Keratinocyte (primary cell): ENCODE data around the gene ACMSD.

Experiments used
- CTCF ChIP-seq, 3 experiments: IDR thresholded peaks in 1 of 3; conservative IDR thresholded peaks in 1 of 3; optimal IDR thresholded peaks in 1 of 3; 2 replicates in 2 of 3; 3 replicates in 1 of 3; pipeline versions ENCODE3 to v1.5.1; 2011; ENCODE audit warnings: low read length in 3 of 3, mild to moderate bottlenecking in 3 of 3, moderate library complexity in 2 of 3, control low read depth in 1 of 3, inconsistent platforms in 1 of 3; ENCODE audit not compliant: insufficient read depth in 2 of 3; ENCODE audit errors: extremely low read depth in 1 of 3
- EZH2 ChIP-seq: IDR thresholded peaks from one replicate; pipeline ENCODE4 v1.6.1; 2012; ENCODE audit warnings: inconsistent platforms, mild to moderate bottlenecking, low read length, moderate library complexity

GRCh38 chr2:134858245-134858644, 19.8 kb downstream of the ACMSD start:
- TF ChIP-seq CTCF (optimal IDR thresholded peaks at IDR 0.05 in 1 of 3, IDR thresholded peaks at IDR 0.05 in 1 of 3, conservative IDR thresholded peaks at IDR 0.05 in 1 of 3; ENCODE audit: extremely low read depth in 1 of 3, insufficient read depth in 2 of 3, low read length in 3 of 3), result no peak
- no peak for TF ChIP-seq EZH2
